ENCODE measurements around the gene PAXX. TPM values are rescaled to one million over a fixed set of nuclear protein-coding genes. Genes with fewer than 3 reads are reported as not detected.

The PAXX gene
- total RNA-seq, 4 donors from 2014 or later = 49.3 to 85.2 (median 66.0) TPM

DNA sequence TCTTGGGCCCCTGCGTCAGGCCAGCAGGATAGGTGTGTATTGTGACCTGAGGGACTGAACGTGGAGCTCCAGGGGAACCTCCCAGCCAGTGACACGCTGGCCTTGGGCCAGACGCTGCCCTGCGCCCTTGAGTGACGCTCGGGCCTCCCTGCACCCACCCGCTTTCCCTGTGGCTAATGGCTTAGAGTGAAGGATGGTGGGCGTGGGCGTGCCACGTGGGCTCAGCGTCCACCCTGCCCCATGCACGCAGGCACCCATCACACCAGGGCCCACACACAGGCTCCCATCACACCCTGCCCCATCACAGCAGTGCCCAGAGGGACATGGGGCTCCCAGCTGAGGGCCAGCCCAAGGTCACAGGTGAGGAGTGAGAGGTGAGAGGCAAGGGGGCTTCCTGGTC lies 44.8 kb downstream of the PAXX start:
- no peak for DNase-seq
- intact Hi-C loops (cut with DNase I; ENCODE audit: low total_unique reads) = no loop called here
- H3K27me3 ChIP-seq = no peaks in the 10 kb centered on the region
- TF ChIP-seq, protein P1, sequence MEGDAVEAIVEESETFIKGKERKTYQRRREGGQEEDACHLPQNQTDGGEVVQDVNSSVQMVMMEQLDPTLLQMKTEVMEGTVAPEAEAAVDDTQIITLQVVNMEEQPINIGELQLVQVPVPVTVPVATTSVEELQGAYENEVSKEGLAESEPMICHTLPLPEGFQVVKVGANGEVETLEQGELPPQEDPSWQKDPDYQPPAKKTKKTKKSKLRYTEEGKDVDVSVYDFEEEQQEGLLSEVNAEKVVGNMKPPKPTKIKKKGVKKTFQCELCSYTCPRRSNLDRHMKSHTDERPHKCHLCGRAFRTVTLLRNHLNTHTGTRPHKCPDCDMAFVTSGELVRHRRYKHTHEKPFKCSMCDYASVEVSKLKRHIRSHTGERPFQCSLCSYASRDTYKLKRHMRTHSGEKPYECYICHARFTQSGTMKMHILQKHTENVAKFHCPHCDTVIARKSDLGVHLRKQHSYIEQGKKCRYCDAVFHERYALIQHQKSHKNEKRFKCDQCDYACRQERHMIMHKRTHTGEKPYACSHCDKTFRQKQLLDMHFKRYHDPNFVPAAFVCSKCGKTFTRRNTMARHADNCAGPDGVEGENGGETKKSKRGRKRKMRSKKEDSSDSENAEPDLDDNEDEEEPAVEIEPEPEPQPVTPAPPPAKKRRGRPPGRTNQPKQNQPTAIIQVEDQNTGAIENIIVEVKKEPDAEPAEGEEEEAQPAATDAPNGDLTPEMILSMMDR (IDR thresholded peaks at IDR 0.05) = no peak
- no peak for TF ChIP-seq POLR2A (IDR thresholded peaks at IDR 0.05)
- TF ChIP-seq POLR2AphosphoS5 (IDR thresholded peaks at IDR 0.05) = no peak
- TF ChIP-seq EP300 (IDR thresholded peaks at IDR 0.05; ENCODE audit: low read depth) = no peak
- no peak overlapping the region for H3K27ac ChIP-seq
- WGBS, 2 donors (ENCODE audit: low coverage in 1 of 2) = 62% methylated on average over 12 of the region's 13 CpGs; no CpG with 5 or more reads in 1 of the 2 donors
- H3K9me3 ChIP-seq = no peaks in the 10 kb centered on the region
- no peak overlapping the region for H3K4me3 ChIP-seq
- peaks cover 7 to 17% (median 12%) of the 10 kb centered on the region in 4 donors for H3K4me1 ChIP-seq
- in situ Hi-C loops (cut with MboI; ENCODE audit: low pct_ligation_motif_present in 1 of 4, low pct_unique_long_range_greater_than_20kb in 1 of 4, low sequenced_read_pairs in 3 of 4) = loop anchor here in 3 of 4 donors (10.0 to 25.0 kb wide), 2 partner anchors 250 to 252 kb away; partner anchors contain the start of genes CCDC183 (in 2 of the 3) and TMEM141 (in 2 of the 3)
- H3K36me3 ChIP-seq = no peaks in the 10 kb centered on the region

DNA sequence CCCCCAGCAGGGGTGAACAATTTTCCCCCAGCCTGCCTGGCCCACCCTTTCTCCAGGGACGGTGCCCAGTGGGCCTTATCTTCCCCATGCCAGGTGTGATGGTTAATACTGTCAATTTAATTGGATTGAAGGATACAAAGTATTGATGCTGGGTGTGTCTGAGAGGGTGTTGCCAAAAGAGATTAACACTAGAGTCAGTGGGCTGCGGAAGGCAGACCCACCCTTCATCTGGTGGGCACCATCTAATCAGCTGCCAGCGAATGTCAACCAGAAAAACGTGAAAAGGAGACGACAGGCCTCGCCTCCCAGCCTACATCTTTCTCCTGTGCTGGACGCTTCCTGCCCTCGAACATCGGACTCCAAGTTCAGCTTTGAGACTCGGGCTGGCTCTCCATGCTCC lies 45.3 kb downstream of the PAXX start:
- Histone ChIP-seq H3K4me1 (peaks cover 7 to 14% (median 12%) of the 10 kb centered on the region in 4 donors), H3K4me3 (no peak overlapping the region), H3K27me3 (no peaks in the 10 kb centered on the region), H3K36me3 (no peaks in the 10 kb centered on the region), H3K9me3 (no peaks in the 10 kb centered on the region), H3K27ac (no peak overlapping the region)
- TF ChIP-seq, protein P1 (IDR thresholded peaks at IDR 0.05) = no peak
- no peak for TF ChIP-seq POLR2AphosphoS5 (IDR thresholded peaks at IDR 0.05)
- TF ChIP-seq EP300 (IDR thresholded peaks at IDR 0.05; ENCODE audit: low read depth) = no peak
- no peak for TF ChIP-seq POLR2A (IDR thresholded peaks at IDR 0.05)
- DNase-seq = no peak
- 80 to 85% methylated on average over 5 to 10 of the region's 10 CpGs for WGBS, 2 donors (ENCODE audit: low coverage in 1 of 2)
- in situ Hi-C loops (cut with MboI; ENCODE audit: low pct_ligation_motif_present in 1 of 4, low pct_unique_long_range_greater_than_20kb in 1 of 4, low sequenced_read_pairs in 3 of 4) = loop anchor here in 3 of 4 donors (10.0 to 25.0 kb wide), 2 partner anchors 250 to 253 kb away; partner anchors contain the start of genes CCDC183 (in 2 of the 3) and TMEM141 (in 2 of the 3)
- intact Hi-C loops (cut with DNase I; ENCODE audit: low total_unique reads) = no loop called here

DNA sequence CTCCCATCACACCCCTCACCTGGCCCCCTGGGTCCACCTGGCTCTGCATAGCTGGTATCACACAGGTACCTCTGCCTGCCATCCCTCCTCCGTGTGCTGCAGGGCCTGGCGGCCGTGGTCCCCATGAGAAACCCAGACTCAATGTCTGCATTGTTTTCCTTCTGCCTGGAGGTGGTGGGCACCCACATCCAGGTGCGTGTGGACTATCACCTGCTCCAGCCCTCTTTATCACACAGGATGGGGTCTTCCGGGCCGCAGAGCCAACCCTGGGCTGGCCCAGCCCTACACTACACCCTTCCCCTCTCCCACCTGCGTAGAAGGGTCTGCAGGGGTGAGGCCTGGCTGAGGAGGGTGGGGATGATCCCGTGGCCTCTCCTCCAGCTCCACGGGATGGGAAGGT lies 46.7 kb downstream of the PAXX start:
- H3K27ac ChIP-seq = no peak overlapping the region
- DNase-seq = no peak
- H3K36me3 ChIP-seq = no peaks in the 10 kb centered on the region
- H3K4me1 ChIP-seq = peaks cover 10 to 21% (median 16%) of the 10 kb centered on the region in 4 donors
- whole genome bisulfite sequencing, 2 donors (ENCODE audit: low coverage in 1 of 2) = 60 to 85% methylated on average over 2 to 9 of the region's 9 CpGs
- intact Hi-C loops (cut with DNase I; ENCODE audit: low total_unique reads) (no loop called here), in situ Hi-C loops (cut with MboI; ENCODE audit: low pct_ligation_motif_present in 1 of 4, low pct_unique_long_range_greater_than_20kb in 1 of 4, low sequenced_read_pairs in 3 of 4) (loop anchor here in 3 of 4 donors (10.0 to 25.0 kb wide), 2 partner anchors 252 to 254 kb away; partner anchors contain the start of genes CCDC183 (in 2 of the 3) and TMEM141 (in 2 of the 3))
- peaks cover 6% of the 10 kb centered on the region for H3K27me3 ChIP-seq
- H3K4me3 ChIP-seq = no peak overlapping the region
- no peak for TF ChIP-seq EP300 (IDR thresholded peaks at IDR 0.05; ENCODE audit: low read depth)
- no peak for TF ChIP-seq POLR2AphosphoS5 (IDR thresholded peaks at IDR 0.05)
- no peak for TF ChIP-seq POLR2A (IDR thresholded peaks at IDR 0.05)
- TF ChIP-seq, protein P1 (IDR thresholded peaks at IDR 0.05) = no peak
- no peaks in the 10 kb centered on the region for H3K9me3 ChIP-seq

DNA sequence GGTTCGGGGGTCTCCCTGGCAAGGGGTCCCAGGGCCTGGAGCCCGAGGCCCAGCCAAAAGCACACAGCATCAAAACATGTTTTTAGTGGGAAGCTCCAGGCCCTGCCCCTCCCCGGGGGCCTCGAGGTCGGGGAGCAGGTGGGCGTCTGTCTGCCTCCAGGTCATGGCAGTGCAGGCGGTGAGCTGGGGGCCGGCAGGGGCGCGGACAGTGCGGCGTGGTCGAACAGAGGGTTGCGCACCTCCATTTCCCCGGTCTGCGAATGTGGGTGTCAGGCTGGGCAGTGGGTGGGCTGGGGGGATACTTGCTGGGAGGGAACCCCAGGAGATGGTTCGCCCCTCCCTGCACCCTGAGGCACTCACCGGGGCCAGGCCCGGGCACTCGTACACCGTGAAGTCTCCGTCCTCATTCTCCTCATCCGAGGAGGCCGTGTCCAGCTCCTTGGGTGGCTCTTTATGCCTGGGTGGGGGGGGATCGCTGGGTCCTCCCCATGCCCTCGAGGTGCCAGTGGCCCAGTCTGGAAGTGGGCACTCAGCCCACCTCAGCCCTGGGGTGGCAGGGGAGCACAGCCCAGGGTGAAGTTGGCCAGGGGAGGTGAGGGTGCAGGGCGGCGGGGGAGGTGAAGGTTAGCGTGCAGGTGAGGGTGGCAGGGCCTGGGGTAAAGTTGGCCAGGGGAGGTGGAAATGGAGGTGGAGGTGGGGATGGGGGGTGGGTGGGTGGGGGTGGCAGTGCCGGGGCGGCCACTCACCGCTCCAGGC lies 47.6 kb downstream of the PAXX start:
- WGBS, 2 donors (ENCODE audit: low coverage in 1 of 2) = 91% methylated on average over 32 of the region's 32 CpGs; no CpG with 5 or more reads in 1 of the 2 donors

More for the DNA sequence above, 47.6 kb downstream of the PAXX start:
- DNase-seq = no peak
- Histone ChIP-seq H3K36me3 (no peaks in the 10 kb centered on the region), H3K27ac (no peak overlapping the region), H3K4me1 (peaks cover 15 to 24% (median 19%) of the 10 kb centered on the region in 4 donors), H3K4me3 (no peak overlapping the region), H3K9me3 (no peaks in the 10 kb centered on the region), H3K27me3 (peaks cover 15% of the 10 kb centered on the region)
- in situ Hi-C loops (cut with MboI; ENCODE audit: low pct_ligation_motif_present in 1 of 4, low pct_unique_long_range_greater_than_20kb in 1 of 4, low sequenced_read_pairs in 3 of 4) (loop anchor here (10.0 to 25.0 kb wide), 2 partner anchors 252 to 255 kb away; partner anchors contain the start of genes CCDC183 (in 2 of the 4) and TMEM141 (in 2 of the 4)), intact Hi-C loops (cut with DNase I; ENCODE audit: low total_unique reads) (no loop called here)
- TF ChIP-seq POLR2A (IDR thresholded peaks at IDR 0.05) (no peak), EP300 (IDR thresholded peaks at IDR 0.05; ENCODE audit: low read depth) (no peak)
- TF ChIP-seq, protein P1 (IDR thresholded peaks at IDR 0.05) = no peak

Data from transverse colon (tissue), 4 donors.